ENCODE results near the gene LRRC4.

GRCh38 chr7:128063088-128063487, 31.9 kb upstream of the LRRC4 start:
- TF ChIP-seq POLR2A (IDR thresholded peaks at IDR 0.05) = no peak
- TF ChIP-seq CTCF (IDR thresholded peaks at IDR 0.05) = no peak

All from lower leg skin (tissue), 3 donors.